A673 (cell line): ENCODE data around the gene DBET.
"Not testable (repeated sequence)": the region's sequence is repeated elsewhere in the genome, so short reads cannot be mapped to it uniquely, and the experiment has no call there.

ENCODE experiments used
- CTCF ChIP-seq: fragments of 300-800, 200-600 bp; sonication (generic); conservative IDR thresholded peaks from 2 replicates; pipeline ENCODE4 v1.5.1; 2017; ENCODE audit warnings: low read depth, mild to moderate bottlenecking, antibody characterized with exemption, low read length, moderate library complexity, mixed read lengths
- EZH2 ChIP-seq: fragments of 200-600 bp; sonication (generic); IDR thresholded peaks from 2 replicates; pipeline ENCODE4 v1.6.1; 2017; ENCODE audit warnings: borderline replicate concordance, low read depth, mild to moderate bottlenecking, mixed read lengths, antibody characterized with exemption, low read length; ENCODE audit not compliant: poor library complexity, severe bottlenecking

- not testable (repeated sequence) for TF ChIP-seq CTCF, EZH2
Observed at GRCh38 chr4:190027156-190027555, 37.1 kb upstream of the DBET start, which contains the start of gene FRG2.
